Osteocyte (in vitro differentiated cells): Measurements from ENCODE around the gene OTOF. TPM values are rescaled to one million over a fixed set of nuclear protein-coding genes. Genes with fewer than 3 reads are reported as not detected.

Source experiments
- DNase-seq: peaks from one replicate; pipeline ENCODE4 v3.0.0; 2021; ENCODE audit warnings: mixed read lengths; ENCODE audit not compliant: unreplicated experiment; ENCODE audit errors: extremely low spot score
- H3K27ac Mint-ChIP-seq: one replicate; pipeline ENCODE4 v1.8.0; 2021; ENCODE audit warnings: mild to moderate bottlenecking, mixed read lengths; ENCODE audit not compliant: unreplicated experiment
- H3K27me3 Mint-ChIP-seq: one replicate; pipeline ENCODE4 v1.8.0; 2021; ENCODE audit warnings: mixed read lengths; ENCODE audit not compliant: unreplicated experiment
- H3K36me3 Mint-ChIP-seq: one replicate; pipeline ENCODE4 v1.8.0; 2021; ENCODE audit warnings: mixed read lengths; ENCODE audit not compliant: unreplicated experiment
- H3K4me1 Mint-ChIP-seq: one replicate; pipeline ENCODE4 v1.8.0; 2021; ENCODE audit warnings: mixed read lengths; ENCODE audit not compliant: unreplicated experiment
- H3K4me3 Mint-ChIP-seq: one replicate; pipeline ENCODE4 v1.8.0; 2021; ENCODE audit warnings: mild to moderate bottlenecking, moderate library complexity, mixed read lengths; ENCODE audit not compliant: unreplicated experiment
- H3K9me3 Mint-ChIP-seq: one replicate; pipeline ENCODE4 v1.8.0; 2021; ENCODE audit warnings: mixed read lengths; ENCODE audit not compliant: unreplicated experiment
- CTCF ChIP-seq: fragments of 200-600 bp; sonication (generic); IDR thresholded peaks from 2 replicates; pipeline ENCODE4 v1.5.0; 2021; ENCODE audit warnings: antibody characterized with exemption, mild to moderate bottlenecking, moderate library complexity
- total RNA-seq: library from RNA; stranded (reverse); gene quantifications from 2 replicates; pipeline ENCODE4 v1.2.1, GENCODE V29; 2021

Gene OTOF
- total RNA-seq, 1 donor from 2014 or later, result not detected

DNA sequence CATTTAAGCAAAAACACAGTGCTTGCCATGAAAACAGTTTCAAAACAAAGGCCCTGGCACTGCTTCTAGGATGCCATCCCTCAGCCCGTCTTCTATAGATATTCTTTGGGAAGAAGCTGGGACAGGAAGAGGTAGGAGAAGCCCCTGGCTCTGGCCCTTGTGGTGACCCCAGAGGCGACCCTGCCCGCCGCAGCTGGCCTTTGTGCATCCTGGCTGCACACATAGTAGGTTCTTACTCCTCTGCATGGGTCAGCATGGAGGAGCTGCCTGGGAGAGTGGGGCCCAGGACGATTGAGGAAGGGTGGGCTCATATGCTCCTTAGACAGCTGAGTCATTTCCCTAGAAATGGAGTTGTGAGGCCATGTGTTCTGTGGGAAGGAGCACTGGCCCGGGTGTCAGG, 44.4 kb upstream of the OTOF start:
- H3K4me3 Mint-ChIP-seq, result no peak overlapping the region
- H3K9me3 Mint-ChIP-seq, result no peaks in the 10 kb centered on the region
- TF ChIP-seq CTCF, result no peak
- no peaks in the 10 kb centered on the region for H3K36me3 Mint-ChIP-seq
- no peaks in the 10 kb centered on the region for H3K4me1 Mint-ChIP-seq
- DNase-seq, result no peak
- no peak overlapping the region for H3K27ac Mint-ChIP-seq
- H3K27me3 Mint-ChIP-seq, result peaks cover 22% of the 10 kb centered on the region

- no peak for DNase-seq
- no peak overlapping the region for H3K27ac Mint-ChIP-seq
- no peaks in the 10 kb centered on the region for H3K9me3 Mint-ChIP-seq
- no peak overlapping the region for H3K4me3 Mint-ChIP-seq
- no peaks in the 10 kb centered on the region for H3K36me3 Mint-ChIP-seq
- H3K4me1 Mint-ChIP-seq, result no peaks in the 10 kb centered on the region
- no peak for TF ChIP-seq CTCF
- H3K27me3 Mint-ChIP-seq, result peaks cover 22% of the 10 kb centered on the region
Observed at GRCh38 chr2:26521913-26522180, 43.9 kb upstream of the OTOF start.

DNA sequence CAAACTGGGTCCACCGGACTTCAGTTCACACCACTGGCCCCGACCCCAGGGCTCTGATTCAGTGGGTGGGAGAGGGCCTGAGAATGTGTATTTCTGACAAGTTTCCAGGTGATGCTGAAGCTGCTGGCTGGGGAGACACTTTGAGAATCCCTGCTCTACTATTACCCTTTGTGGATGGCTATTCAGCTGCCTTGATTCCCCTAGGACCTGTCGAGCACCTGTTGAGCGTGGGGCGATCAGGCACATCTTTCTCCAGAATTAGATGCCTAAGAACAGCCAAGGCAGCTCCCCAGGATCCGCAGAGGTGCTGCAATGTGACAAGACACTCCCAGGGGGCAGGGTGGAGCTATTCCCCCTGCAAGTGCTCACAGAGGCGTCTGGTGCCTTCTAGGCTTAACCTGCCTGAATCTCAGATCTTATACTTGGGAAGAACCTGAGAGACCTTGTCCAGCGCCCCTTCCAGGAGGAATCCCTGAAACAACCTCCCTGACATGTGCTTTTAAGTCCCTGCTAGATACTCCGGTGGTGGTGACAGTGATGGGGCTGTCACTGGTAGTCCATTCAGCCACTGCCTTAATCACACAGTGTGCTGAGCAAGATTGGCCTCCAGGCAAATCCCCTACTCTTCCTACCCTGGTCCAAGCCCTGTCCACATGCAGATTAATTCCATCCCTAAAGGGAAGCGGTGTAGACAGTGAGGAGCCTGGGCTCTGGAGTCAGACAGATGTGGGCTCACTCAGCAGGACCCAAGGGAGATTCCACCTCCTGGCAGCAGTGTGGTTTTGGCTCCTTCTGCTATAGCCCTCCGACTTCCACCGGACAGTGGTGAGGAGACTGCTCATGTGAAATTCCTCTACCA, 43.4 kb upstream of the OTOF start:
- peak; percentile 12 for TF ChIP-seq CTCF
- DNase-seq, result no peak
- Mint-ChIP-seq H3K36me3 (no peaks in the 10 kb centered on the region), H3K4me3 (no peak overlapping the region), H3K4me1 (no peaks in the 10 kb centered on the region), H3K27ac (no peak overlapping the region), H3K9me3 (no peaks in the 10 kb centered on the region), H3K27me3 (peaks cover 22% of the 10 kb centered on the region)

- H3K27ac Mint-ChIP-seq, result no peak overlapping the region
- H3K9me3 Mint-ChIP-seq, result no peaks in the 10 kb centered on the region
- DNase-seq, result no peak
- no peak for TF ChIP-seq CTCF
- peaks cover 22% of the 10 kb centered on the region for H3K27me3 Mint-ChIP-seq
- no peaks in the 10 kb centered on the region for H3K36me3 Mint-ChIP-seq
- H3K4me1 Mint-ChIP-seq, result no peaks in the 10 kb centered on the region
- H3K4me3 Mint-ChIP-seq, result no peak overlapping the region
Observed at GRCh38 chr2:26520148-26520449, 42.2 kb upstream of the OTOF start.

- no peak for DNase-seq
- H3K36me3 Mint-ChIP-seq, result no peaks in the 10 kb centered on the region
- no peak overlapping the region for H3K27ac Mint-ChIP-seq
- H3K9me3 Mint-ChIP-seq, result no peaks in the 10 kb centered on the region
- H3K4me1 Mint-ChIP-seq, result no peaks in the 10 kb centered on the region
- H3K4me3 Mint-ChIP-seq, result no peak overlapping the region
- no peak for TF ChIP-seq CTCF
- peaks cover 22% of the 10 kb centered on the region for H3K27me3 Mint-ChIP-seq
Observed at GRCh38 chr2:26519396-26520147, 41.6 kb upstream of the OTOF start.
